ENCODE results near the gene ROM1. TPM values are rescaled to one million over a fixed set of nuclear protein-coding genes. Genes with fewer than 3 reads are reported as not detected.
"Not testable (repeated sequence)": the region's sequence is repeated elsewhere in the genome, so short reads cannot be mapped to it uniquely, and the experiment has no call there.

The ROM1 gene
- total RNA-seq, 4 donors from 2014 or later: 0.80 to 4.9 (median 2.3) TPM

DNA sequence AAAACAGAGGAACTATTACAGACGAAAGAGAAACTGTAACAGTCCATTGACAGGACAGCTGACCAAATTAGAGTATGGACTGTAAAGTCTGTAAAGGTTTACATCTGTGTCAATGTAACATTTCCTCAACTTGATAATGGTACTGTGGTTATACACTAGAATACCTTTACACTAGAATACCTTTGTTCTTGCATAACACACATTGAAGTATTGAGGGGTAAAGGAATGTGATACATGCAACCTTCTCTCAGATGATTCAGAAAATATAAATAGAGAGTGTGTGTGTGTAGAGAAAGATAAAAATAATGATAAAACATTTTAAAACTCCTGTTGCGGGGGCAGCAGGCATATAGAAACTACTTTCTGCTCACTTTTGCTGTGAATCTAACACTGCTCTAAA is 33.8 kb upstream of the ROM1 start:
- no peaks in the 10 kb centered on the region for H3K9me3 ChIP-seq
- WGBS: 89% methylated on average over 2 of the region's 2 CpGs
- TF ChIP-seq POLR2AphosphoS5 (IDR thresholded peaks at IDR 0.05) (no peak), EP300 (IDR thresholded peaks at IDR 0.05) (no peak), POLR2A (IDR thresholded peaks at IDR 0.05) (no peak)
- TF ChIP-seq, protein P1, sequence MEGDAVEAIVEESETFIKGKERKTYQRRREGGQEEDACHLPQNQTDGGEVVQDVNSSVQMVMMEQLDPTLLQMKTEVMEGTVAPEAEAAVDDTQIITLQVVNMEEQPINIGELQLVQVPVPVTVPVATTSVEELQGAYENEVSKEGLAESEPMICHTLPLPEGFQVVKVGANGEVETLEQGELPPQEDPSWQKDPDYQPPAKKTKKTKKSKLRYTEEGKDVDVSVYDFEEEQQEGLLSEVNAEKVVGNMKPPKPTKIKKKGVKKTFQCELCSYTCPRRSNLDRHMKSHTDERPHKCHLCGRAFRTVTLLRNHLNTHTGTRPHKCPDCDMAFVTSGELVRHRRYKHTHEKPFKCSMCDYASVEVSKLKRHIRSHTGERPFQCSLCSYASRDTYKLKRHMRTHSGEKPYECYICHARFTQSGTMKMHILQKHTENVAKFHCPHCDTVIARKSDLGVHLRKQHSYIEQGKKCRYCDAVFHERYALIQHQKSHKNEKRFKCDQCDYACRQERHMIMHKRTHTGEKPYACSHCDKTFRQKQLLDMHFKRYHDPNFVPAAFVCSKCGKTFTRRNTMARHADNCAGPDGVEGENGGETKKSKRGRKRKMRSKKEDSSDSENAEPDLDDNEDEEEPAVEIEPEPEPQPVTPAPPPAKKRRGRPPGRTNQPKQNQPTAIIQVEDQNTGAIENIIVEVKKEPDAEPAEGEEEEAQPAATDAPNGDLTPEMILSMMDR (IDR thresholded peaks at IDR 0.05): no peak
- H3K27ac ChIP-seq: no peak overlapping the region
- peaks cover 52% of the 10 kb centered on the region for H3K36me3 ChIP-seq
- H3K27me3 ChIP-seq: no peaks in the 10 kb centered on the region
- no peak overlapping the region for H3K4me3 ChIP-seq
- DNase-seq (ENCODE audit: low spot score in 2 of 2): no peak
- peaks cover 25% of the 10 kb centered on the region for H3K4me1 ChIP-seq

DNA sequence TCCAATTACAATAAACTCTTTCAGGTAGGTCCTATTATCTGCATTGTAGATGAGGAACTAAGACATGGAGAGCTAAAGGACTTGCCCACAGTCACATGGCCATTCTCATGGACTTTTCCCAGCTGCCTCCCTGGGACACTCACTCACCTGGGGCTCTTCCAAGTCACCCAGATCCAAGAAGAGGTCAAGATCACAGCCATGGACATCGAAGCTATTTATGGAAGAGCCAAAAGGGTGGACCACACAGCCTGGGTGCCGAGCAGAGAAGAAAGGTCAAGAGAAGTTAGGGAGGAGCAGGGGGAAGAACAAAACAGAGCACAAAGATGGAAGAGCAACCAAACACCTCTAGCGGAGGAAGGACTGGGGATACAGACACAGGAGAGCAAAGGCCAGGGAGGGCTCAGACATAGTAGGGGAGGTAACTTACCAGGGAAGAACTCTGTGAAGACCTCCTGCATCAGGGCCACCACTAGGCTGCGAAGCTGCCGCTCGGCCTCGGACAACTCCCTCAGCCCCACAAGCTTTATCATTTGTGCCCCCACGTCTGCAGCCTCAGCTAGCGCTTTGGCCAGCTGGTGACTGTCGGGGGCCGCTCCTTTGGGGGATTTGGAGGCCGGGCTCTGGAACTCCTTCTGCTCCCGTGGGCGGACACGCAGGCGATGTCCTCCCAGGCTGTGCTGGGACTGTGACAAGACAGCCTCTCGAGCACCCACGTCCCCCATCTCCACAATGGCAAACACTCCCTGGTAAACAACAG is 31.9 kb upstream of the ROM1 start:
- DNase-seq (ENCODE audit: low spot score in 2 of 2): peak in 1 of 2 donors; percentile 50
- H3K36me3 ChIP-seq: peaks cover 62% of the 10 kb centered on the region
- WGBS: 92% methylated on average over 12 of the region's 18 CpGs
- H3K4me1 ChIP-seq: peaks cover 8% of the 10 kb centered on the region
- no peaks in the 10 kb centered on the region for H3K27me3 ChIP-seq
- no peak for TF ChIP-seq POLR2AphosphoS5 (IDR thresholded peaks at IDR 0.05)
- TF ChIP-seq, protein P1 (IDR thresholded peaks at IDR 0.05): no peak
- TF ChIP-seq EP300 (IDR thresholded peaks at IDR 0.05): no peak
- no peak for TF ChIP-seq POLR2A (IDR thresholded peaks at IDR 0.05)
- no peaks in the 10 kb centered on the region for H3K9me3 ChIP-seq
- H3K4me3 ChIP-seq: no peak overlapping the region
- H3K27ac ChIP-seq: no peak overlapping the region

DNA sequence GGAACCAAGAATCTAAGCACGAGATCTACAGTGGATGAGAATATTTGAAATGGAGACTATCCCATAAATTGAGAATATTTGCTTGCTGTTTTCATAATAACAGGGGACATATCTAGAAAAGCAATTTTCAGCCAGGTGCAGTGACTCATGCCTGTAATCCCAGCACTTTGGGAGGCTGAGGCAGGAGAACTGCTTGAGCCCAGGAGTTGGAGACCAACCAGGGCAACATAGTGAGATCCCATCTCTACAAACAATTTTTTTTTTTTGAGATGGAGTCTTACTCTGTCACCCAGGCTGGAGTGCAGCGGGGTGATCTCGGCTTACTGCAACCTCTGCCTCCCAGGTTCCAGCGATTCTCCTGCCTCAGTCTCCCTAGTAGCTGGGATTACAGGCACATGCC is 31.3 kb upstream of the ROM1 start:
- peaks cover 65% of the 10 kb centered on the region for H3K36me3 ChIP-seq
- H3K9me3 ChIP-seq, H3K4me1 ChIP-seq, H3K4me3 ChIP-seq, H3K27ac ChIP-seq, H3K27me3 ChIP-seq: not testable (repeated sequence)
- DNase-seq (ENCODE audit: low spot score in 2 of 2): peak in 1 of 2 donors; percentile 16
- WGBS: 100% methylated on average over 4 of the region's 4 CpGs

DNA sequence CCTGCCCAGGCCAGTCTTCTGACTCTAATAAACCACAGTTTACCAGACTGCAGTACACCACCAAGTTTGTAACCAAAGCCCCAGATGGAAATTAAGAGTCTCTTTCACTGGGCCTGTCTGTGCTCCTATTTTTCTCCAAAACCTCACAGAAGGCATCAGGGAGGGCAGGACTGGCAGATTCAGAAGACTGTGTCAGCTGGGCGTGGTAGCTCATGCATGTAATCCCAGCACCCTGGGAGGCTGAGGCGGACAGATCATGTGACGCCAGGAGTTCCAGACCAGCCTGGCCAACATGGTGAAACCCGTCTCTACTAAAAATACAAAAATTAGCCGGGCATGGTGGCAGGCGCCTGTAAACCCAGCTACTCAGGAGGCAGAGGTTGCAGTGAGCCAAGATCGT is 27.7 kb upstream of the ROM1 start:
- Histone ChIP-seq H3K4me1 (peaks cover 11% of the 10 kb centered on the region), H3K36me3 (peaks cover 52% of the 10 kb centered on the region)
- not testable (repeated sequence) for H3K4me3 ChIP-seq; H3K9me3 ChIP-seq; H3K27me3 ChIP-seq; H3K27ac ChIP-seq; DNase-seq (ENCODE audit: low spot score in 2 of 2)
- 86% methylated on average over 7 of the region's 7 CpGs for WGBS

DNA sequence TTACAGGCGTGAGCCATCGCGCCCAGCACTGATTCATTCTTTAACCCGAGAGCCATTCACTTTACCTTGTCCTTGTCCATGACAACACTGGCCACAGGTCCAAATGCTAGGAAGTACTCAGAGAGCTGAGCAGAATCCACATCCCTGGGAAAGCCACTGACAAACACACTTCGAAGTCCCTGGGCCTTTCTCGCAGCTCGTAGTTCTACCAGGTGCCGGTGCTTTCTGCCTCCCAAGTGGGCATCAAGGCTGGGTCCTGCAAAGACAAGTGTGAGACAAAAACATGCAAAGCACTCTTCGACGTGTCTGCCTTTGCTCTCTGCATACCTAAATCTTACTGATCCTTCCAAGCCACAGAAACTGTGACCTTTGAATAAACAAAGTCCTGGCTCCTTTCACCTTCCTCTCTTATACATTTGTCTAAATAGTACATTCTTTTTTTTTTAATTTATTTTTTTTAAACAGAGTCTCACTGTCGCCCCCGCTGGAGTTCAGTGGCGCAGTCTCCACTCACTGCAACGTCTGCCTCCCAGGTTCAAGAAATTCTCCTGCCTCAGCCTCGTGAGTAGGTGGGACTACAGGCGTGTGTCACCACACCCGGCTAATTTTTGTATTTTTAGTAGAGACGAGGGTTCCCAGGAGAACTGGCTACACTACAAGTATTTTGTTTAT is 24.0 kb upstream of the ROM1 start:
- Histone ChIP-seq H3K4me1 (peaks cover 38% of the 10 kb centered on the region), H3K4me3 (no peak overlapping the region), H3K9me3 (no peaks in the 10 kb centered on the region), H3K27me3 (no peaks in the 10 kb centered on the region), H3K36me3 (peaks cover 41% of the 10 kb centered on the region), H3K27ac (no peak overlapping the region)
- TF ChIP-seq EP300 (IDR thresholded peaks at IDR 0.05) (no peak), POLR2AphosphoS5 (IDR thresholded peaks at IDR 0.05) (no peak), POLR2A (IDR thresholded peaks at IDR 0.05) (no peak)
- TF ChIP-seq, protein P1 (IDR thresholded peaks at IDR 0.05): no peak
- 63% methylated on average over 18 of the region's 18 CpGs for whole genome bisulfite sequencing
- DNase-seq (ENCODE audit: low spot score in 2 of 2): no peak

DNA sequence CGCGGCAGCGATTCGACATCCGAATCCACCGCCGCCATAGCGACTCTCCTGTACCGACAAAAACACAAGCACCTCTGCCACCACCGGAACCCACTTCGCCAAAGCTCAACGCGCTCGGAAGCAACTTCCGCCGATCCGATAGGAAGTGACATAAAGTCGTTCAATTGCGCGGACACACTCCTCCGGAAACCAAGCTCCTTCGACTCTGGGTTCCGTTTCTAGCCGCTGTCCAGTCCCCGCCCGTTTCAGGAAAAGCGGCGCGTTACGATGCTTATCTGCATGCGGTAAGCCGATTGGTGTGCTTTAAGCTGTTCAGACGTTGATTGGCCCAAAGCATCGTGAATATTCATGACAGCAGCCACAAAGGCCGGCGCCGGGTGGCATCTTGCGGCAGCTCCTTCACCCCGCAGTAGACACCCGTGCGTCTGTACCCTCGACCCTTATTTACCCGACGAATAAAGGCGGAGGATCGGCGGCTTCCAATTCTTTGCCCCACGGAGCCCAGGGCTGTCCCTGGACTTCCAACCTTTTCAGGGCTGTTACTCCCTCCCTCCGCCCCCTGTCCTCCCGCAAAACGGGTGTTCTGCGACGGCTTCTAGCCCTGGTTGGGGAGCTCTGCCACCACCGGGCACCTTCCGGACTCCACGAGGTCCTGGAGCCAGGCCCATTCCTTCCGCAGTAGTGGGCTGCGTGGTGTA is 21.5 kb upstream of the ROM1 start, which contains the start of gene TUT1:
TSS of gene TUT1 (minus strand) at position 76 of the 698 bp plus-strand sequence. CDS start at position 38, 38 bp downstream.
- Histone ChIP-seq H3K36me3 (peaks cover 50% of the 10 kb centered on the region), H3K27ac (peak within 1 kb of the TSS; percentile 95), H3K4me1 (peaks cover 38% of the 10 kb centered on the region), H3K9me3 (no peaks in the 10 kb centered on the region), H3K27me3 (no peaks in the 10 kb centered on the region), H3K4me3 (peak within 1 kb of the TSS; percentile 88)
- peak; percentile 98 to 99 for DNase-seq (ENCODE audit: low spot score in 2 of 2)
- TF ChIP-seq EP300 (IDR thresholded peaks at IDR 0.05) (no peak), POLR2A (IDR thresholded peaks at IDR 0.05) (peak; percentile 62 to 83), POLR2AphosphoS5 (IDR thresholded peaks at IDR 0.05) (peak; percentile 82 to 99 (median 97))
- TF ChIP-seq, protein P1 (IDR thresholded peaks at IDR 0.05): peak in 1 of 2 donors; percentile 7
- 0% methylated on average over 34 of the region's 58 CpGs for WGBS

Measured in suprapubic skin (tissue), 4 donors.